GM23338 (cell line): Measurements from ENCODE around the gene NOA1. TPM values are rescaled to one million over a fixed set of nuclear protein-coding genes. Genes with fewer than 3 reads are reported as not detected.
"Not testable (repeated sequence)": the region's sequence is repeated elsewhere in the genome, so short reads cannot be mapped to it uniquely, and the experiment has no call there.

Experiments used
- ATAC-seq: fragments of 200-7000 bp; cut with Tn5 transposase; 3 replicates; pipeline ENCODE4 v1.9.1; 2020
- DNase-seq: peaks from one replicate; pipeline ENCODE4 v3.0.0-alpha.2; 2015; ENCODE audit warnings: low spot score
- H2AFZ ChIP-seq: fragments of 200-600 bp; sonication (generic); 2 replicates; pipeline ENCODE4 v1.8.0; 2016; ENCODE audit warnings: antibody characterized with exemption, mild to moderate bottlenecking, moderate library complexity
- H3F3A ChIP-seq: fragments of 200-600 bp; sonication (generic); replicated peaks from 2 replicates; pipeline ENCODE4 v1.8.0; 2017; ENCODE audit warnings: antibody characterized with exemption, mixed run types, low read depth
- H3K27ac ChIP-seq: fragments of 200-600 bp; sonication (generic); 2 replicates; pipeline ENCODE4 v1.6.1; 2016; ENCODE audit warnings: low read depth
- H3K27me3 ChIP-seq: fragments of 200-600 bp; sonication (generic); 2 replicates; pipeline ENCODE4 v1.8.0; 2016; ENCODE audit warnings: mild to moderate bottlenecking, mixed run types, moderate library complexity; ENCODE audit not compliant: insufficient read depth
- H3K36me3 ChIP-seq: fragments of 200-600 bp; sonication (generic); 2 replicates; pipeline ENCODE4 v1.8.0; 2016; ENCODE audit warnings: mild to moderate bottlenecking; ENCODE audit not compliant: insufficient read depth
- H3K4me1 ChIP-seq: fragments of 200-600 bp; sonication (generic); 2 replicates; pipeline ENCODE4 v1.8.0; 2016; ENCODE audit warnings: mild to moderate bottlenecking, moderate library complexity; ENCODE audit not compliant: insufficient read depth
- H3K4me2 ChIP-seq: fragments of 200-600 bp; sonication (generic); 2 replicates; pipeline ENCODE4 v1.7.1; 2017; ENCODE audit warnings: mixed run types
- H3K4me3 ChIP-seq: fragments of 200-600 bp; sonication (generic); 2 replicates; pipeline ENCODE4 v1.6.1; 2016; ENCODE audit warnings: mixed run types
- H3K79me2 ChIP-seq: fragments of 200-600 bp; sonication (generic); replicated peaks from 2 replicates; pipeline ENCODE4 v1.8.0; 2017; ENCODE audit warnings: mild to moderate bottlenecking; ENCODE audit not compliant: insufficient read depth
- H3K9me2 ChIP-seq: fragments of 200-600 bp; sonication (generic); 2 replicates; pipeline ENCODE4 v1.8.0; 2017; ENCODE audit not compliant: insufficient read depth
- H4K20me1 ChIP-seq: fragments of 200-600 bp; sonication (generic); replicated peaks from 2 replicates; pipeline ENCODE4 v1.8.0; 2017; ENCODE audit warnings: mild to moderate bottlenecking; ENCODE audit not compliant: insufficient read depth
- H3K27ac Mint-ChIP-seq: 2 replicates; pipeline ENCODE4 v1.8.0; 2020; ENCODE audit warnings: inconsistent platforms, mild to moderate bottlenecking, moderate library complexity, mixed read lengths
- H3K27me3 Mint-ChIP-seq: 3 replicates; pipeline ENCODE4 v1.8.0; 2022; ENCODE audit warnings: low read depth, mild to moderate bottlenecking, moderate library complexity, mixed read lengths, inconsistent platforms; ENCODE audit not compliant: insufficient read depth, poor library complexity
- H3K36me3 Mint-ChIP-seq: 3 replicates; pipeline ENCODE4 v1.8.0; 2021; ENCODE audit warnings: low read depth, mild to moderate bottlenecking, inconsistent platforms, moderate library complexity, mixed read lengths
- H3K4me1 Mint-ChIP-seq: 3 replicates; pipeline ENCODE4 v1.8.0; 2020; ENCODE audit warnings: mild to moderate bottlenecking, inconsistent platforms, mixed read lengths
- H3K4me3 Mint-ChIP-seq: 3 replicates; pipeline ENCODE4 v1.8.0; 2021; ENCODE audit warnings: moderate library complexity, mild to moderate bottlenecking, inconsistent platforms, mixed read lengths
- H3K9me3 Mint-ChIP-seq: 3 replicates; pipeline ENCODE4 v1.8.0; 2020; ENCODE audit warnings: moderate library complexity, mild to moderate bottlenecking, inconsistent platforms, mixed read lengths
- POLR2AphosphoS5 ChIP-seq: IDR thresholded peaks from 2 replicates; pipeline ENCODE4 v1.6.1; 2016; ENCODE audit warnings: antibody characterized with exemption, low read depth
- ZNF331 ChIP-seq: fragments of 250-450 bp; sonication (Bioruptor Pico); IDR thresholded peaks from 2 replicates; pipeline ENCODE4 v1.5.0; 2020; ENCODE audit warnings: low read depth, mild to moderate bottlenecking, moderate library complexity
- polyA plus RNA-seq: library from polyadenylated mRNA; unstranded; fragments of >200 nt; fragmentation: Nextera tagmentation; extraction: Ambion mirVana; gene quantifications from 2 replicates; pipeline ENCODE4 v1.2.1, GENCODE V29; 2016
- small RNA-seq: library from RNA; depleted of rRNA; stranded (forward); fragments of <200 nt; gene quantifications from one replicate; pipeline ENCODE3, GENCODE V24; 2014; ENCODE audit warnings: low replicate concordance
- total RNA-seq: library from RNA; depleted of rRNA; stranded (reverse); fragments of >200 nt; shearing (Covaris generic); gene quantifications from 2 replicates; pipeline ENCODE4 v1.2.3, GENCODE V29; 2014; rRNA removed
- TF ChIP-seq, protein P1 (sequence below), 2 experiments: fragments of 200-600 bp in 1 of 2; sonication (generic) in 1 of 2; conservative IDR thresholded peaks; 2 replicates each; pipeline versions ENCODE4 v1.5.1 to v1.6.1; 2016 to 2017; ENCODE audit warnings: antibody characterized with exemption in 2 of 2, low read depth in 2 of 2, mild to moderate bottlenecking in 2 of 2, moderate library complexity in 1 of 2
- TF ChIP-seq, protein P2 (sequence below): fragments of 250-450 bp; sonication (Bioruptor Pico); IDR thresholded peaks from 2 replicates; pipeline ENCODE4 v1.5.0; 2020; ENCODE audit warnings: mild to moderate bottlenecking, moderate library complexity

NOA1 gene
- total and polyA plus RNA-seq, 2 experiments from 2014 or later, result 15.1 to 50.2 TPM

DNA sequence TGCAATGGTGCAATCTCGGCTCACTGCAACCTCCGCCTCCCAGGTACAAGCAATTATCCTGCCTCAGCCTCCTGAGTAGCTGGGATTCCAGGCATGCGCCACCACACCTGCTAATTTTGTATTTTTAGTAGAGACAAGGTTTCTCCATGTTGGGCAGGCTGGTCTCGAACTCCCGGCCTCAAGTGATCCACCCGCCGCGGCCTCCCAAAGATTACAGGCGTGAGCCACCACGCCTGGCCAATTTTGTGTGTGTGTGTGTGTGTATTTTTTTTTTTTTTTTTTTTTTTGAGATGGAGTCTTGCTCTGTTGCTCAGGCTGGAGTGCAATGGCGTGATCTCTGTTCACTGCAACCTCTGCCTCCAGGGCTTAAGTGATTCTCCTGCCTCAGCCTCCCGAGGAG, 62.4 kb downstream of the NOA1 start:
- not testable (repeated sequence) for DNase-seq
- H4K20me1 ChIP-seq, result peaks cover 33% of the 10 kb centered on the region

DNA sequence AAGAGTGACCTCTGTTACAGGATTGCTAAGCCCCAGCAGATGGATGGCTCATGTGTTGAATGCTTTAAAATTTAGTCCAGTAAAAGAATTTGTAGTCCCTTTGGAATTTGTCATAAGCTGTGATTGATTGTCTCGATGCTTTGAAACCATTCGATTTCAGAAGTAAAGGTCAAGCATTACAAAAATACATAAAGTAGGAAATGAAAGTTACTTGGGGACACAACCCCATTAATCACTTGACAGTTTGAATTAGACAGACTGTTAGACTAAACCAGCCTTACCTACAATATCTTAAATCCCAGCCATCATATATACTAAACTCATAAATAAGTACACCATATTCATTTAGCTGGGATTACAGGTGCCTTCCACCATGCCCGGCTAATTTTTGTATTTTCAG, 63.1 kb downstream of the NOA1 start:
- H3K27ac ChIP-seq, result no peak overlapping the region
- H3K4me2 ChIP-seq, result no peak overlapping the region
- no peaks in the 10 kb centered on the region; the same call in 1 of the 2 replicates for H3F3A ChIP-seq
- H3K27me3 ChIP-seq, result no peaks in the 10 kb centered on the region
- H3K9me2 ChIP-seq, result no peaks in the 10 kb centered on the region
- H3K79me2 ChIP-seq, result peaks cover 100% of the 10 kb centered on the region
- peaks cover 45% of the 10 kb centered on the region for H3K36me3 Mint-ChIP-seq
- peaks cover 4% of the 10 kb centered on the region for H3K27me3 Mint-ChIP-seq
- ATAC-seq (no peak), DNase-seq (no peak)
- H4K20me1 ChIP-seq, result peaks cover 33% of the 10 kb centered on the region
- H3K4me1 Mint-ChIP-seq, result peaks cover 29% of the 10 kb centered on the region
- H3K9me3 Mint-ChIP-seq, result no peaks in the 10 kb centered on the region; the same call in 2 of the 3 replicates
- H3K4me3 Mint-ChIP-seq, result no peak overlapping the region
- no peak overlapping the region for H2AFZ ChIP-seq
- H3K4me3 ChIP-seq, result no peak overlapping the region
- peaks cover 18% of the 10 kb centered on the region for H3K36me3 ChIP-seq
- no peak for TF ChIP-seq POLR2AphosphoS5
- TF ChIP-seq ZNF331, result no peak
- TF ChIP-seq, protein P1, sequence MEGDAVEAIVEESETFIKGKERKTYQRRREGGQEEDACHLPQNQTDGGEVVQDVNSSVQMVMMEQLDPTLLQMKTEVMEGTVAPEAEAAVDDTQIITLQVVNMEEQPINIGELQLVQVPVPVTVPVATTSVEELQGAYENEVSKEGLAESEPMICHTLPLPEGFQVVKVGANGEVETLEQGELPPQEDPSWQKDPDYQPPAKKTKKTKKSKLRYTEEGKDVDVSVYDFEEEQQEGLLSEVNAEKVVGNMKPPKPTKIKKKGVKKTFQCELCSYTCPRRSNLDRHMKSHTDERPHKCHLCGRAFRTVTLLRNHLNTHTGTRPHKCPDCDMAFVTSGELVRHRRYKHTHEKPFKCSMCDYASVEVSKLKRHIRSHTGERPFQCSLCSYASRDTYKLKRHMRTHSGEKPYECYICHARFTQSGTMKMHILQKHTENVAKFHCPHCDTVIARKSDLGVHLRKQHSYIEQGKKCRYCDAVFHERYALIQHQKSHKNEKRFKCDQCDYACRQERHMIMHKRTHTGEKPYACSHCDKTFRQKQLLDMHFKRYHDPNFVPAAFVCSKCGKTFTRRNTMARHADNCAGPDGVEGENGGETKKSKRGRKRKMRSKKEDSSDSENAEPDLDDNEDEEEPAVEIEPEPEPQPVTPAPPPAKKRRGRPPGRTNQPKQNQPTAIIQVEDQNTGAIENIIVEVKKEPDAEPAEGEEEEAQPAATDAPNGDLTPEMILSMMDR (conservative IDR thresholded peaks at IDR 0.05; ENCODE audit: low read depth in 2 of 2), result no peak
- TF ChIP-seq, protein P2, sequence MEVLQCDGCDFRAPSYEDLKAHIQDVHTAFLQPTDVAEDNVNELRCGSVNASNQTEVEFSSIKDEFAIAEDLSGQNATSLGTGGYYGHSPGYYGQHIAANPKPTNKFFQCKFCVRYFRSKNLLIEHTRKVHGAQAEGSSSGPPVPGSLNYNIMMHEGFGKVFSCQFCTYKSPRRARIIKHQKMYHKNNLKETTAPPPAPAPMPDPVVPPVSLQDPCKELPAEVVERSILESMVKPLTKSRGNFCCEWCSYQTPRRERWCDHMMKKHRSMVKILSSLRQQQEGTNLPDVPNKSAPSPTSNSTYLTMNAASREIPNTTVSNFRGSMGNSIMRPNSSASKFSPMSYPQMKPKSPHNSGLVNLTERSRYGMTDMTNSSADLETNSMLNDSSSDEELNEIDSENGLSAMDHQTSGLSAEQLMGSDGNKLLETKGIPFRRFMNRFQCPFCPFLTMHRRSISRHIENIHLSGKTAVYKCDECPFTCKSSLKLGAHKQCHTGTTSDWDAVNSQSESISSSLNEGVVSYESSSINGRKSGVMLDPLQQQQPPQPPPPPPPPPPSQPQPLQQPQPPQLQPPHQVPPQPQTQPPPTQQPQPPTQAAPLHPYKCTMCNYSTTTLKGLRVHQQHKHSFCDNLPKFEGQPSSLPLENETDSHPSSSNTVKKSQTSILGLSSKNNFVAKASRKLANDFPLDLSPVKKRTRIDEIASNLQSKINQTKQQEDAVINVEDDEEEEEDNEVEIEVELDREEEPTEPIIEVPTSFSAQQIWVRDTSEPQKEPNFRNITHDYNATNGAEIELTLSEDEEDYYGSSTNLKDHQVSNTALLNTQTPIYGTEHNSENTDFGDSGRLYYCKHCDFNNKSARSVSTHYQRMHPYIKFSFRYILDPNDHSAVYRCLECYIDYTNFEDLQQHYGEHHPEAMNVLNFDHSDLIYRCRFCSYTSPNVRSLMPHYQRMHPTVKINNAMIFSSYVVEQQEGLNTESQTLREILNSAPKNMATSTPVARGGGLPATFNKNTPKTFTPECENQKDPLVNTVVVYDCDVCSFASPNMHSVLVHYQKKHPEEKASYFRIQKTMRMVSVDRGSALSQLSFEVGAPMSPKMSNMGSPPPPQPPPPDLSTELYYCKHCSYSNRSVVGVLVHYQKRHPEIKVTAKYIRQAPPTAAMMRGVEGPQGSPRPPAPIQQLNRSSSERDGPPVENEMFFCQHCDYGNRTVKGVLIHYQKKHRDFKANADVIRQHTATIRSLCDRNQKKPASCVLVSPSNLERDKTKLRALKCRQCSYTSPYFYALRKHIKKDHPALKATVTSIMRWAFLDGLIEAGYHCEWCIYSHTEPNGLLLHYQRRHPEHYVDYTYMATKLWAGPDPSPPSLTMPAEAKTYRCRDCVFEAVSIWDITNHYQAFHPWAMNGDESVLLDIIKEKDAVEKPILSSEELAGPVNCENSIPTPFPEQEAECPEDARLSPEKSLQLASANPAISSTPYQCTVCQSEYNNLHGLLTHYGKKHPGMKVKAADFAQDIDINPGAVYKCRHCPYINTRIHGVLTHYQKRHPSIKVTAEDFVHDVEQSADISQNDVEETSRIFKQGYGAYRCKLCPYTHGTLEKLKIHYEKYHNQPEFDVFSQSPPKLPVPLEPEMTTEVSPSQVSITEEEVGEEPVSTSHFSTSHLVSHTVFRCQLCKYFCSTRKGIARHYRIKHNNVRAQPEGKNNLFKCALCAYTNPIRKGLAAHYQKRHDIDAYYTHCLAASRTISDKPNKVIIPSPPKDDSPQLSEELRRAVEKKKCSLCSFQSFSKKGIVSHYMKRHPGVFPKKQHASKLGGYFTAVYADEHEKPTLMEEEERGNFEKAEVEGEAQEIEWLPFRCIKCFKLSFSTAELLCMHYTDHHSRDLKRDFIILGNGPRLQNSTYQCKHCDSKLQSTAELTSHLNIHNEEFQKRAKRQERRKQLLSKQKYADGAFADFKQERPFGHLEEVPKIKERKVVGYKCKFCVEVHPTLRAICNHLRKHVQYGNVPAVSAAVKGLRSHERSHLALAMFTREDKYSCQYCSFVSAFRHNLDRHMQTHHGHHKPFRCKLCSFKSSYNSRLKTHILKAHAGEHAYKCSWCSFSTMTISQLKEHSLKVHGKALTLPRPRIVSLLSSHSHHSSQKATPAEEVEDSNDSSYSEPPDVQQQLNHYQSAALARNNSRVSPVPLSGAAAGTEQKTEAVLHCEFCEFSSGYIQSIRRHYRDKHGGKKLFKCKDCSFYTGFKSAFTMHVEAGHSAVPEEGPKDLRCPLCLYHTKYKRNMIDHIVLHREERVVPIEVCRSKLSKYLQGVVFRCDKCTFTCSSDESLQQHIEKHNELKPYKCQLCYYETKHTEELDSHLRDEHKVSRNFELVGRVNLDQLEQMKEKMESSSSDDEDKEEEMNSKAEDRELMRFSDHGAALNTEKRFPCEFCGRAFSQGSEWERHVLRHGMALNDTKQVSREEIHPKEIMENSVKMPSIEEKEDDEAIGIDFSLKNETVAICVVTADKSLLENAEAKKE (CRISPR knock-in tag), result no peak
- H3K27ac Mint-ChIP-seq, result no peak overlapping the region
- peaks cover 17% of the 10 kb centered on the region for H3K4me1 ChIP-seq

More for the DNA sequence above, 62.4 kb downstream of the NOA1 start:
- not testable (repeated sequence) for H3K27ac ChIP-seq, ATAC-seq, H3K27me3 ChIP-seq, H3F3A ChIP-seq, H2AFZ ChIP-seq, H3K4me2 ChIP-seq, H3K27me3 Mint-ChIP-seq, H3K4me3 Mint-ChIP-seq, H3K9me2 ChIP-seq, H3K4me3 ChIP-seq, H3K9me3 Mint-ChIP-seq, H3K27ac Mint-ChIP-seq
- Histone ChIP-seq H3K79me2 (peaks cover 94% of the 10 kb centered on the region), H3K36me3 (peaks cover 18% of the 10 kb centered on the region), H3K4me1 (peaks cover 14% of the 10 kb centered on the region)
- H3K36me3 Mint-ChIP-seq, result peaks cover 50% of the 10 kb centered on the region
- peaks cover 23% of the 10 kb centered on the region for H3K4me1 Mint-ChIP-seq

Small RNAs within 50 kb of the gene (small RNA-seq; reads per million reads assigned to genes)
- gene RNU6-998P, result not detected

Other genes starting within 250 kb of the NOA1 start
- 0.73 TPM in 1 of 2 replicates, not detected in the other for gene SPINK2, start 155.9 kb downstream of the NOA1 start, total RNA-seq
- 4.3 and 6.4 TPM in 2 replicates for gene SPINK2, start 155.9 kb downstream of the NOA1 start, polyA plus RNA-seq
- 55.1 and 61.5 TPM in 2 replicates for gene REST, start 69.7 kb downstream of the NOA1 start, total RNA-seq
- gene REST, start 69.7 kb downstream of the NOA1 start, polyA plus RNA-seq, result 34.2 and 44.7 TPM in 2 replicates
- 143 and 165 TPM in 2 replicates for gene POLR2B, start 1.3 kb upstream of the NOA1 start, total RNA-seq
- gene POLR2B, start 1.3 kb upstream of the NOA1 start, polyA plus RNA-seq, result 51.9 and 56.5 TPM in 2 replicates
- 0.49 TPM in 1 of 2 replicates, not detected in the other for gene IGFBP7, start 132.8 kb upstream of the NOA1 start, total RNA-seq
- gene IGFBP7, start 132.8 kb upstream of the NOA1 start, polyA plus RNA-seq, result 7.9 and 13.2 TPM in 2 replicates